Measurements from ENCODE around the gene NKD2.
A peak's percentile ranks its signal among the peaks of the same experiment; 100 is the strongest.

Gene NKD2, protein sequence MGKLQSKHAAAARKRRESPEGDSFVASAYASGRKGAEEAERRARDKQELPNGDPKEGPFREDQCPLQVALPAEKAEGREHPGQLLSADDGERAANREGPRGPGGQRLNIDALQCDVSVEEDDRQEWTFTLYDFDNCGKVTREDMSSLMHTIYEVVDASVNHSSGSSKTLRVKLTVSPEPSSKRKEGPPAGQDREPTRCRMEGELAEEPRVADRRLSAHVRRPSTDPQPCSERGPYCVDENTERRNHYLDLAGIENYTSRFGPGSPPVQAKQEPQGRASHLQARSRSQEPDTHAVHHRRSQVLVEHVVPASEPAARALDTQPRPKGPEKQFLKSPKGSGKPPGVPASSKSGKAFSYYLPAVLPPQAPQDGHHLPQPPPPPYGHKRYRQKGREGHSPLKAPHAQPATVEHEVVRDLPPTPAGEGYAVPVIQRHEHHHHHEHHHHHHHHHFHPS

DNA sequence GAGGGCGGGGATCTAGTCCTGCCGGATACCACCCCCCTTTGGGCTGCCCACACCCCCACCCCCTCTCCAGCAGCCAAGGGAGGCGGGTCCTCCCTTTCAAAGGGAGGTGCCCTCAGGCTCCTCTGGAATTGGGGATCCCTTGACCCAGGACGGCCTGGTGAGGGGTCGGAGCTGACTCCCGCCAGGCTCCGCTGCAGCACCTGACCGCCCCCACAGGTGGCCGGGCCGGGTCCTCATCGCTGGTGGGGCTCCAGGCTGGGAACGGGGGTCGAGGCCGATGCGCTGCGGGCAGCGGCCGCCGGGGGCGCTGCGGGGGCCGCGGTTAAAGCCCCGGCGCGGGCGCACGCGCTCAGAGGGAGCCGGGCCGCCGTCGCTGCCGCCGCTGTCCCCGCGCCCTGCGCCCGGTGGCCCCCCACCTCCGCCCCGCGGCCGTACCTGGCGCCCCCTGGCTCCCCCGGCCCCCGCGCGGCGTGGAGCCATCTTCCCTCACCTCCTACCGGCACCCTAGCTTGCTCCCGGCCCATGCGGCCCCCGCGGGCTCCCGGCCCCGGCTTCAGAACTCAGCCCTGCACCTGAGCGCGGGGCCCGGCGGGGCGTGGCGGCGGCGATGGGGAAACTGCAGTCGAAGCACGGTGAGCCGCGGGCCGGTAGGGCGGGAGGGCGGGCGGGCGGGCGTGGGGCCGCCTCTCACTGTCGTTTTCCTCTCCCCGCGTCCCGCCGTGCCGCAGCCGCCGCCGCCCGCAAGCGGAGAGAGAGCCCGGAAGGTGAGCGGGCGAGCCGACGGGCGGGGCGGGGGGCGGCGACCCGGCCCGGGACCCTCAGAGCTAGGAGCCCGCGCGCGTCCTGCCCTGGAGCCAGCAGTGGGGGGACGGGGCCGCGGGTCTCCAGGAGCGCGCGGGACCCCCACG is at the start of gene NKD2:
TSS of gene NKD2 (plus strand) at position 352 of the 908 bp plus-strand sequence. CDS start at position 608, 256 bp downstream.
- no peaks in the 10 kb centered on the region for H3K36me3 Mint-ChIP-seq
- peak within 1 kb of the TSS; percentile 66 for H3K4me3 Mint-ChIP-seq
- H3K27ac Mint-ChIP-seq = no peak within 1 kb of the TSS
- no peaks in the 10 kb centered on the region for H3K9me3 Mint-ChIP-seq (ENCODE audit: low read depth)
- H3K4me1 Mint-ChIP-seq (ENCODE audit: low read depth) = peaks cover 15% of the 10 kb centered on the region
- H3K27me3 Mint-ChIP-seq = peaks cover 22% of the 10 kb centered on the region

DNA sequence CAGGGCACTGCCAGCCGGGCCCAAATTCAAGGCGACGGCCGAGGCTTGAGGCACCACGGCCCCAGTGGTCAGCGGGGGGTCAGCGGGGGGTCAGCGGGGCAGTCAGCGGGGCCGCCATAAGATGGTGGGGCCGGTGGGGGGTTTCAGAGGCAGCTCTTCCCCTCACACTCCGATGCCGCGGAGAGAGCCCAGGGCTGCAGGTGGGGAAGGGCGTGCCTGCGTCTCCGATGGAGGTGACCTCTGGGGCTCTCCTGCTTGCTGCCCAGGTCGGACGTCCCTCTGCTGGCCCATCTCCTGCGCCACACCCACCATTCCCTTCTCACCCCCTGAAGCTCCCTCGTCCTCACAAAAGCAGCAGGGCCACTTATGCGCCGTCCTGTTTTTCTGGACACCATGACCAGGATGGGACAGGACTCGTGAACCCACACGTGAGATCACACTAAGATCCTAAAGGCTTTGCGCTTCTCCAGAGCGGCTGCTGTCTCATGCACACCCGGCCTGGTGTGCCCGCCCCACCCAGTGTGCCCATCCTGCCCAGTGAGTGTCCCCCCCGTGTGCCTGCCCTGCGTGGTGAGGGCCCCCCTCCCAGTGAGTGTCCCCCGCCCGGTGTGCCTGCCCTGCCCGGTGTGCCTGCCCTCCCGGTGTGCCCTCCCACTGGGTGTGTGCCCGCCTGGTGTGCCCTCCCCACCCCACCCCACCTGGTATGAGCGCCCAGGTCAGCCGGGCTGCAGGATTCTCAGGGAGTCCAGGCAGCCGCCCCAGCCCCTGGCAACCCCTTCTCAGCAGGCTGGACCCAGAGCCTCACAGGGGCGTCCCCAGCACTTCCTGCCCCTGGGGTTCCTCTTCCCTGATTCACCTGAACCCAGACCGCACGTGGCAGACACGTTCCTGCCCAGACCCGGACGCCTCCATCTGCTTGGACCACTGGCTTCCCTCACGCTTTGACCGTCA is 48.7 kb upstream of the NKD2 start:
- no peaks in the 10 kb centered on the region for H3K36me3 Mint-ChIP-seq
- no peak overlapping the region for H3K27ac Mint-ChIP-seq
- no peaks in the 10 kb centered on the region for H3K9me3 Mint-ChIP-seq (ENCODE audit: low read depth)
- H3K4me1 Mint-ChIP-seq (ENCODE audit: low read depth) = peaks cover 32% of the 10 kb centered on the region
- no peak overlapping the region for H3K4me3 Mint-ChIP-seq
- peaks cover 18% of the 10 kb centered on the region for H3K27me3 Mint-ChIP-seq

DNA sequence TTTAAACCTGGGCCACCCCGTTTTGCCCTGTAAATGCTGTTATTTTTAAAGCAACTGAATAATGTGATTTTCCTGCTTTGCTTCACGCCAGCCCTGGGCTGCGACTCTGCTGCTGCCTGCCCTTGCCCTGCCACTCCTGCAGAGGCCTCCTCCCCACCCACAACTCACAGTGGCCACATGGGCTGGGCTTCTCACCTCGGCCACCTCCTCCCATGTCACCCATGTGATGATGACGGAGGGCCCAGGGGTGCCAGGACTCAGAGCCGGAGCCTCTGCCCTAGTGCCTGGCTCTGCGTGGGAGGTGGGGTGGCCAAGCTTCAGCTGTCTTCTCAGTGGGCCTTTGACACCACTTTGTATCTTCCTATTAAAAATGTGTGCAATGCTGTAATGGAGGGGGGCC is 48.1 kb upstream of the NKD2 start:
- Mint-ChIP-seq H3K9me3 (ENCODE audit: low read depth) (no peaks in the 10 kb centered on the region), H3K36me3 (no peaks in the 10 kb centered on the region), H3K4me1 (ENCODE audit: low read depth) (peaks cover 34% of the 10 kb centered on the region), H3K27ac (no peak overlapping the region), H3K4me3 (no peak overlapping the region), H3K27me3 (peaks cover 18% of the 10 kb centered on the region)

DNA sequence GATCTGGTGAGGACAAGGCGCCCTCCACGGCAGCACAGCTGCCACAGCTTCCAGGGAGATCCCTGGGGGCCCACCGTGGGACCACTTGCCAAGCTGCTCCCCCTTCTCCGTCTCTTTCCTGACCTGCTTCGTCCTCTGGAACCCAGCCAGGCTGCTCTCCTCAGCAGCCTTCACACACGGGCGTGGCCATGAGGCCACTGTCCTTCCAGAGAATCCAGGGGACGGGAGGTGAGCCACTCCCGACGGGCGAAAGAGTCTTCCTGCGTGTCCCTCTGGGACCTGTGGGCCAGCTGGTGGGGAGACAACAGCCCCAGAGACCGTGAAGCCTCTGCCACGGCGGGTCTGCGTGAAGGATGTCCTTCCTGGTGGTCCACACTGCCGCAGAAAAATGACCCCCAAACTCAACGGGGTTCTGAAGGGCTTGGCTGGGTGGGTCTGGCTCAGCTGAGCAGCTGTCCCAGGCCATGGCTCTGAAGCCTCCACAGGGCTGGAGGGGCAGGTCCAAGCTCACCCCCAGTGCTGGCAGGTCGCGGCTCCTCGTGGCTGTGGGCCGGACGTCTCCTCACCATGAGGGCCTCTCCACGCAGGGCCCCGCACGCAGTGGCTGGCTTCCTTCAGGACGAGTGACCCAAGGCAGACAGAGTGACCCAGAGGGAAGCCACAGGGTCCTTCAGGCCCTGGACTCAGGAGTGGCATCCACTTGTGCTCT is 47.4 kb upstream of the NKD2 start:
- peaks cover 17% of the 10 kb centered on the region for H3K27me3 Mint-ChIP-seq
- no peaks in the 10 kb centered on the region for H3K9me3 Mint-ChIP-seq (ENCODE audit: low read depth)
- H3K4me1 Mint-ChIP-seq (ENCODE audit: low read depth) = peaks cover 34% of the 10 kb centered on the region
- H3K27ac Mint-ChIP-seq = no peak overlapping the region
- H3K36me3 Mint-ChIP-seq = no peaks in the 10 kb centered on the region
- no peak overlapping the region for H3K4me3 Mint-ChIP-seq

DNA sequence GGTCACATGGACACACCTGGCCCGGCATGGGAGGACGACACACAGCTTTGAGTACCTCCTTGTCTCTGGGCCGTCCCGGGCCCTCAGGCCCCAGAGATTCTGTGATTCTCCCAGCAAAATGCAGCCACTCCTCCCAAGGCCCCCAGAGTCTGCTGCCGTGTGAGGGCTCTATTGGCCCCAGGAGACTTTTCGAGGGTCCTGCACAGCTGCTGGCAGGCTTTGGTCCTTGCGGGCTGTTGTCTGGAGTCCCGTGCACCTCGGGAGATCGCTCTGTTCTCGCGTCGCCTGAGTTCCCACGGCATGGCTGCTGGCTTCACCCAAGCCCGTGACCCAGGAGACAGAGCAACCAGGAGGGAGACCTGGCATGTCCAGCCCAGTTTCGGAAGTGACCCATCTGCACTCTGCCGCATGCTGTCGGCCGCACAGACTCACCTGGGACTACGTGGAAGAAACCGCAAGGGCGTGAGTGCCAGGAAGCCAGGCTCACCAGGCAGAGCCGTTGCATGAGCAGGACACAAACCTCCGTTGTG is 46.8 kb upstream of the NKD2 start:
- H3K4me3 Mint-ChIP-seq = no peak overlapping the region
- no peak overlapping the region for H3K27ac Mint-ChIP-seq
- no peaks in the 10 kb centered on the region for H3K36me3 Mint-ChIP-seq
- peaks cover 18% of the 10 kb centered on the region for H3K27me3 Mint-ChIP-seq
- peaks cover 32% of the 10 kb centered on the region for H3K4me1 Mint-ChIP-seq (ENCODE audit: low read depth)
- H3K9me3 Mint-ChIP-seq (ENCODE audit: low read depth) = no peaks in the 10 kb centered on the region

DNA sequence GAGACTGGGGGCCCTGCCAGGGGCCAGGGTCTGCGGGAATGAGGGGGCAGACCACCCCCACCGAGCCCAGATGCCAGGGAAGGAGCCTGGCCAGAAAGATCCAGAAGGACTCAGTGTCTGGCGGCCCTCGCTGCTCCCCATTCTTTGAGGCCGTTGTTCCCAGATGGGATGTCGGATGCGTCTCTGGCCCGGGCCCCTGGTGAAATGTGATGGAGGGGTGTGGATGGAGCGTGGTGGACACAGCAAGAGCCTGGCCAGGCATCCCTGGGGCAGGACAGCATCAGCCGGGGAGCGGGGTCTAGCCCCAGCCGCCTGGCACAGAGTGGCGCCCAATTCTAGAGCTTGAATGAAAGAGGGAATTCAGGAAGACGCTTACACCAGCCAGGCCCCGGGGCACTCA is 46.2 kb upstream of the NKD2 start:
- Mint-ChIP-seq H3K9me3 (ENCODE audit: low read depth) (no peaks in the 10 kb centered on the region), H3K36me3 (no peaks in the 10 kb centered on the region), H3K4me3 (no peak overlapping the region), H3K4me1 (ENCODE audit: low read depth) (peaks cover 28% of the 10 kb centered on the region), H3K27me3 (peaks cover 20% of the 10 kb centered on the region), H3K27ac (no peak overlapping the region)

DNA sequence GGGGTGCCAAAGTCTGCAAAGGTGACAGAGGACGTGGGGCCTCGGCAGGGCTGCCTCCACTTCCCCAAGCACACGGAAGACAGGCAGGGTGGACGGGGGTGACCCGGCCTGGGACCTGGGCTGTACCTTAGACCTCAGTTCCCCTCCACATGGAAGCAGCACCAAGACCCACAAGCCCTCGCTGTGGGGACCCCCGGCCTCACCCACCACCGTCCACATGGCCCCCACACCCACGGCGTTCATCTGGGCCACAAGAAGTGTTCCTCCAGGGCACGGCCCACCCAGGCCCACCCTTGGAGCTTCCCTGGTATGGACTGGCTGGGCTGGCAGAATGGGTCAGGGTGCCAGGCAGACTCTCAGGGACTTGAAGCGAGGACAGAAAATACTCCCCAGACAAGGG is 45.8 kb upstream of the NKD2 start:
- peaks cover 24% of the 10 kb centered on the region for H3K27me3 Mint-ChIP-seq
- H3K9me3 Mint-ChIP-seq (ENCODE audit: low read depth) = no peaks in the 10 kb centered on the region
- no peak overlapping the region for H3K27ac Mint-ChIP-seq
- H3K36me3 Mint-ChIP-seq = no peaks in the 10 kb centered on the region
- H3K4me3 Mint-ChIP-seq = no peak overlapping the region
- H3K4me1 Mint-ChIP-seq (ENCODE audit: low read depth) = peaks cover 24% of the 10 kb centered on the region

DNA sequence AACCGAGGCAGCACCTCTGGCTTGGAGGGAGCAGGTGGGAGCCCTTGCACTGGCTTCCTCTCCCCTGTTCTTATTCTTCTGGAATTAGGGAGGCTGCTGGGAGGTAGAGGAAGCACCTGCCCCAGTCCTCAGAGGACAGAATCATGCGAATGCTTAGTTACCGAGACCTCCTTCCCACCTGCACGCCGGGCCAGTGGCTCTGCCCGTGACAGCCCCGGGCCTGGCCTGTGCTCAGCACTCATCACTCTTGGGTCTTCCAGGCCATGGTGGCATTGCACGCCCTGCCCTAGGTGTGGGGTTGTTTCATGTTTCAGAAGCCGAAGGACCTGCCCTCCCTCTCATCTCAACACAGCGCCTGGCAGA is 45.3 kb upstream of the NKD2 start:
- peak overlapping the region; percentile 92 for H3K27ac Mint-ChIP-seq
- peaks cover 21% of the 10 kb centered on the region for H3K4me1 Mint-ChIP-seq (ENCODE audit: low read depth)
- no peaks in the 10 kb centered on the region for H3K9me3 Mint-ChIP-seq (ENCODE audit: low read depth)
- no peaks in the 10 kb centered on the region for H3K36me3 Mint-ChIP-seq
- peaks cover 27% of the 10 kb centered on the region for H3K27me3 Mint-ChIP-seq
- H3K4me3 Mint-ChIP-seq = peak overlapping the region; percentile 84

DNA sequence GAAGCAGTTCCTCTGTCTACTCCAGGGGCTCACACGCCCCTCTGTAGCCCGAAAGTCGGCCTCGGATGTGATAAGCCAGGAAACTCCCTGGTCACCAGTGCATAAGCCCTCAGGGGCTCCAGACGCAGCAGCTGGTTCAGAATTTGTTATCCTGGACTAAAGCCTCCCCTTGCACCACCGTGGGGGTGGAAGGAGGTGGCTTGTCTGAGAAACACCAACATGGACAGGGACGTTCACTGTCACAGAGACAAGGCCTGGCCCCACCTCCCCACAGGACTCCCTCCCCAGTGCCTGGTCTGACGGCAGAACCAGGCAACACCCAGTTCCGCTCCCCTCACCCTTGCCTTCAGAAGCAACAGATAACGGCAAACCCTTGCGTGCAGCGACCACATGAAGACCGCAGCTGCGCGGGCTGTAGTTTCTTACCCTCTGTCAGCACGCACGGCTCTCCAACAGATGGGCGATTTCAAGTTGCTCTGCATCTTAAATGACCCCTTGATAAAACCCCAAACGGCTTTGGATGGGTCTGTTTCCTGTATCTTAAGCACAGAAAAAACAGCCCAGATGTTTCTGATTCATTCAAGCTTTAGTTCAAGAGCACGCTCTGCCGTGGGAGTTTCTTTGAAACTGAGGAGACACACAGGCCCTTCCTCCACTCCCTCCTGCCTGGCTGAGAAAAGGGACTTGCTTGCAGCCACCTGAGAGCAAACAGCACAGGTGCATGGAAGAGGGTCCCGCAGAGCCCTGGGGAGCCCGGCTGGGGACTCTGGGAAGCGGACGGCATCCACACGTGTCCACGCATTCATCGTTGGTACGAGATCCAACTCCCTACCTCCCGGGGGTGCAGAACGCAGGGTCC is 44.7 kb upstream of the NKD2 start:
- Mint-ChIP-seq H3K27ac (peak overlapping the region; percentile 92), H3K27me3 (peaks cover 31% of the 10 kb centered on the region), H3K4me1 (ENCODE audit: low read depth) (peaks cover 25% of the 10 kb centered on the region), H3K4me3 (peak overlapping the region; percentile 84), H3K36me3 (no peaks in the 10 kb centered on the region), H3K9me3 (ENCODE audit: low read depth) (no peaks in the 10 kb centered on the region)

DNA sequence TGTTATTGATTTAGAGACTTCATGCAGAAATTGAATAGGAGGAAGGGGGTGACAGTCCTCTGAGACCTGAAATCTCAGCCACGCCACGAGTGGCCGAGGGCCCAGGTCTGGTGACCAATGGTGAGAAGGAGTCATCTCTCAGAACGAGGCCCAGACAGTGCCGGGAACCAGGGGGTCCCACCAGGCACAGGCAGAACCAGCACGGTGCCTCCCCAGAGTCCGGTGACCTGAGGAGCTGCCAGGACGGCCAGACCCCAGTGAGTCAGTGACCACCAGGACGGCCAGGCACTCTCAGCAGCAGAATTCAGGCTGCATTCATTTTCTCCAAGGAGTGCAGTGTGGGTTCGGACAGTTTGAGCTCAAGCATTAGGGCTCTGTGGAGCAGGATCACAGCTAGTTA is 43.8 kb upstream of the NKD2 start:
- Mint-ChIP-seq H3K27ac (no peak overlapping the region), H3K9me3 (ENCODE audit: low read depth) (no peaks in the 10 kb centered on the region), H3K27me3 (peaks cover 37% of the 10 kb centered on the region), H3K4me3 (no peak overlapping the region), H3K36me3 (no peaks in the 10 kb centered on the region), H3K4me1 (ENCODE audit: low read depth) (peaks cover 34% of the 10 kb centered on the region)

DNA sequence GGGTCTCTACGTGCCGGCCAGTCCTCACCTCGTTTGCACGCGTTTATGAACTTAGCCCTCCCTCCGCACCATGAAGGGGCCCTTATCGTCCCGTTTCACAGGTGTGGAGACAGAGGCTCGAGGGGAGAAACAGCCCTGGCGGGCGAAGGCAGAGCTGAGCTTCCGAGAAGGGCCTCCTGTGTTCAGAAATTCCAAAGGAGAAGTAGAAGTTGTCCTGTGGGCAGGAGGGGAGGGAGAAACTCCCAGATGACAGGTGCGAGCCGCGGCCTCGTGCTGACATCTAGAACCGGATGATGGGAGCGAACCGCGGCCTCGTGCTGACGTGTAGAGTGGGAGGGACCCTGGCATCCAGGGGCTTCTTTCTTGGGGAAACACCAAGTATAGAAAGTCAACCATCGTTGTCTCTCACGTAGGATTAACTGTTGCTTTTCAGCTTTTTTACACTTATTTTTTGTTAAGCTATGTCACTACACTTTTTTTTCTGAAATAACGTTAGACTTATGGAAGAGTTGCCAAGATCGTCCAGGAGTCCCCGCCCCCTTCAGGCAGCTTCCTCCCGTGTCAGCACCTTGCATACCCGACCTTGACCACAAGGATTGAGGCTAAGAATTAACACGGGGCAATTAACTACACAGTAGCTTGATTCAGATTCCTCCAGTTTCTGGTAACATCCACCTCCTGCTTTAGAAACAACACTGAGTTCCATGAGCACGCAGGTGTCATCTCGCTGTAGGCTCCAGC is 42.8 kb upstream of the NKD2 start:
- Mint-ChIP-seq H3K4me3 (no peak overlapping the region), H3K36me3 (no peaks in the 10 kb centered on the region), H3K27ac (no peak overlapping the region), H3K4me1 (ENCODE audit: low read depth) (peaks cover 34% of the 10 kb centered on the region), H3K9me3 (ENCODE audit: low read depth) (no peaks in the 10 kb centered on the region), H3K27me3 (peaks cover 37% of the 10 kb centered on the region)

DNA sequence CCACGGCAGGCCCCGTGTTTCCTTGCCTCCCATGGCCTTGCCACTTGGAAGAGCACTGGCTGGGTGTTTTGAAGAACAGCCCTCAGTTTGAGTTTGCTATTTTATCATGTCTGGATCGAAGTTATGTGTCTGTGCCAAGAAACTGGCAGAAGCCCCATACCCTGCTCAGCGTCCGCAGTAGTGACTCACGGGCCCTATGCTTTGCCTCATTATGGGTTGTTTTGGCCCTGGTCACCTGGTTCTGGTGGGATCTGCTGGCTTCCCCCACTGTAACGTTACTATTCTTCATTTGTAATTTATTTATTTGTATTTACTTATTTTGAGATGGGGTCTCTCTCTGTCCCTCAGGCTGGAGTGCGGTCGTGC is 42.3 kb upstream of the NKD2 start:
- Mint-ChIP-seq H3K4me1 (ENCODE audit: low read depth) (peaks cover 34% of the 10 kb centered on the region), H3K27me3 (peaks cover 37% of the 10 kb centered on the region), H3K27ac (no peak overlapping the region), H3K9me3 (ENCODE audit: low read depth) (no peaks in the 10 kb centered on the region), H3K36me3 (no peaks in the 10 kb centered on the region), H3K4me3 (no peak overlapping the region)

DNA sequence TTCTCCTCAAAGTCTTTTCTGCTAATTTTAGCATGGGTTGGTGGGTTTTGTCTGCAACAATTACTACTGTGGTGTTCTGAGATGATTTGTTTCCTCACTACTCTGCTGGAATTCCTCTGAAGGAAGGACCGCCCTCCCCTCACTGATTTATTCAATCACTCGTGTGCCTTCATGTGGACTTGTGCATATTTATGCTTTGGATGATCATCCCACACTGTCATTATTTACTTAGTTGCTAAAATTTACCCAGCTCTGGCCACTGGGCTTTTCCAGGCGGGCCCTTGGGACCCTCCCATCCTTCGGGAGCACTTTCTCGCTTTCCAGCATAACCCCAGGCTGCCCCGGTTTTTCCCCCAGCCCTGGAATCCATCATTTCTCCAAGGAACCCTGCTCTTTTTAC is 41.7 kb upstream of the NKD2 start:
- no peak overlapping the region for H3K4me3 Mint-ChIP-seq
- peaks cover 37% of the 10 kb centered on the region for H3K27me3 Mint-ChIP-seq
- no peak overlapping the region for H3K27ac Mint-ChIP-seq
- H3K9me3 Mint-ChIP-seq (ENCODE audit: low read depth) = no peaks in the 10 kb centered on the region
- H3K36me3 Mint-ChIP-seq = no peaks in the 10 kb centered on the region
- H3K4me1 Mint-ChIP-seq (ENCODE audit: low read depth) = peaks cover 34% of the 10 kb centered on the region

Data from activated naive CD8-positive, alpha-beta T cell (primary cell).